Heart left ventricle (tissue), 16 donors: Measurements from ENCODE around the gene ABLIM1. TPM values are rescaled to one million over a fixed set of nuclear protein-coding genes. Genes with fewer than 3 reads are reported as not detected.
A peak's percentile ranks its signal among the peaks of the same experiment; 100 is the strongest.

ENCODE experiments used
- ATAC-seq, 4 donors: fragments of 200-7000 bp; cut with Tn5 transposase; one replicate each; pipeline ENCODE4 v1.9.1; 2020 to 2022; ENCODE audit warnings: moderate library complexity in 4 of 4, mild to moderate bottlenecking in 3 of 4, moderate number of reproducible peaks in 1 of 4
- DNase-seq, 5 donors: peaks; one replicate each; pipeline ENCODE4 v3.0.0-alpha.2; 2020
- H3K27ac ChIP-seq, 12 donors: fragments of 200-600 bp; sonication (generic) in 4 of 12; one replicate each; pipeline versions ENCODE4 v1.5.0 to v1.8.0; 2016 to 2022; ENCODE audit warnings: mild to moderate bottlenecking in 2 of 12
- H3K27me3 ChIP-seq, 9 donors: fragments of 200-600 bp; sonication (generic) in 2 of 9; one replicate each; pipeline versions ENCODE4 v1.5.1 to v1.8.0; 2016 to 2022; ENCODE audit warnings: mild to moderate bottlenecking in 3 of 9
- H3K36me3 ChIP-seq, 9 donors: fragments of 200-600 bp; sonication (generic) in 2 of 9; one replicate each; pipeline versions ENCODE4 v1.5.0 to v1.8.0; 2018 to 2022; ENCODE audit warnings: mild to moderate bottlenecking in 2 of 9
- H3K4me1 ChIP-seq, 12 donors: fragments of 200-600 bp; sonication (generic) in 4 of 12; one replicate each; pipeline versions ENCODE4 v1.5.0 to v1.8.0; 2016 to 2022; ENCODE audit warnings: mild to moderate bottlenecking in 3 of 12
- H3K4me3 ChIP-seq, 12 donors: fragments of 200-600 bp; sonication (generic) in 4 of 12; one replicate each; pipeline versions ENCODE4 v1.5.0 to v1.8.0; 2017 to 2022; ENCODE audit warnings: mild to moderate bottlenecking in 9 of 12, moderate library complexity in 4 of 12
- H3K9me3 ChIP-seq, 12 donors: fragments of 200-600 bp; sonication (generic) in 4 of 12; one replicate each; pipeline versions ENCODE4 v1.5.0 to v1.8.0; 2016 to 2022; ENCODE audit warnings: mild to moderate bottlenecking in 1 of 12
- CTCF ChIP-seq, 12 donors: fragments of 200-600 bp; sonication (generic) in 4 of 12; IDR thresholded peaks; one replicate each; pipeline versions ENCODE4 v1.5.0 to v1.8.0; 2018 to 2022; ENCODE audit warnings: antibody characterized with exemption in 12 of 12, mild to moderate bottlenecking in 5 of 12
- POLR2A ChIP-seq, 2 donors: fragments of 450-650 bp; IDR thresholded peaks; one replicate each; pipeline ENCODE4 v1.6.1; 2017; ENCODE audit warnings: antibody characterized with exemption in 2 of 2, mild to moderate bottlenecking in 2 of 2, moderate library complexity in 2 of 2
- WGBS, 4 donors: extraction: QIAGEN DNeasy Blood & Tissue Kit in 2 of 4; methylation state at CpG; one replicate each; pipeline versions ENCODE4 v1.1.5 to v1.1.7; 2013 to 2018; 5-methylcytosine and 5-hydroxymethylcytosine counted together
- intact Hi-C, 10 donors: fragments of 100-400 bp; cut with DNase I; formaldehyde crosslinking; loops; one replicate each; pipeline versions ENCODE4 v1.11.1 to v1.14.2; 2022
- polyA plus RNA-seq, 2 donors: library from polyadenylated mRNA; stranded (reverse); fragments of 200-250 nt; gene quantifications; one replicate each; pipeline ENCODE4 v1.2.3, GENCODE V29; 2013
- total RNA-seq, 9 donors: library from RNA; depleted of rRNA in 2 of 9; stranded (reverse); fragments of >200 nt in 2 of 9; fragmentation: NEBNext Ultra II Directional in 3 of 9; extraction: Animal tissue kit (Norgen Biotek cat#: 25700) in 3 of 9; gene quantifications; one replicate each; pipeline versions ENCODE4 v1.1.0 to v1.2.4, GENCODE V29; 2016 to 2023
- donor health status: ischemic (EF 13 %, LVEDD 7.1; RV severe dilation, severe dysfunction).
- donor health status: healthy with polysubstance abuse.
- donor health status: DM: no; HTN: yes; CAD: no.
- donor health status: DM: no; HTN: no; CAD: no.
- donor health status: ischemic (EF 25% LVEDD 6.9; RV normal size, moderate dysfunction).
- donor health status: ischemic (EF 25% LVEDD 5.7; RV mildly dilated, moderate dysfunction).
- donor health status: healthy.
- donor health status: DM: yes; HTN: yes; CAD: no.
- donor health status: ischemic (EF 35%, LVEDD 5.7; RV mildly dilated, moderate dysfunction).
- donor health status: nonischemic (EF 11% LVEDD 7.7; RV severe dilation, severe dysfunction).
- donor health status: DM: yes; HTN: yes; CAD: no.
- donor health status: PGD.
- donor health status: ischemic (EF 29% LVEDD 5.4; RV normal size, mild dysfunction).
- donor health status: nonischemic (EF 23%, LVEDD 6.1; RV moderate dilation, normal function).

ABLIM1 gene
- total and polyA plus RNA-seq, 11 donors = 242 to 713 (median 561) TPM

GRCh38 chr10:114694062-114694461 lies 36.0 kb upstream of the ABLIM1 start:
- no peak for TF ChIP-seq CTCF (IDR thresholded peaks at IDR 0.05)
- no peak for TF ChIP-seq POLR2A (IDR thresholded peaks at IDR 0.05)
- intact Hi-C loops = loop anchor here in 3 of 10 donors (5.0 to 10.0 kb wide), 3 partner anchors 139 to 219 kb away; no protein-coding TSS in a partner anchor
- no peaks in the 10 kb centered on the region for H3K36me3 ChIP-seq
- H3K9me3 ChIP-seq = no peaks in the 10 kb centered on the region
- peak overlapping the region in 10 of 12 donors; percentile 12 to 71 (median 39) for H3K27ac ChIP-seq
- 38 to 46% (median 41%) methylated on average over 3 of the region's 3 CpGs for WGBS, 4 donors
- ATAC-seq = no peak
- H3K4me1 ChIP-seq = peaks cover 4 to 68% (median 47%) of the 10 kb centered on the region in 12 donors
- H3K4me3 ChIP-seq = no peak overlapping the region
- no peak for DNase-seq
- H3K27me3 ChIP-seq = no peaks in the 10 kb centered on the region

GRCh38 chr10:114691442-114691941 lies 33.4 kb upstream of the ABLIM1 start:
- TF ChIP-seq POLR2A (IDR thresholded peaks at IDR 0.05) (no peak), CTCF (IDR thresholded peaks at IDR 0.05) (no peak)
- intact Hi-C loops = loop anchor here in 3 of 10 donors (5.0 to 10.0 kb wide), 3 partner anchors 137 to 217 kb away; no protein-coding TSS in a partner anchor
- no peak overlapping the region for H3K4me3 ChIP-seq
- H3K4me1 ChIP-seq = peaks cover 13 to 64% (median 42%) of the 10 kb centered on the region in 12 donors
- 40 to 44% (median 41%) methylated on average over 1 of the region's 1 CpG for WGBS, 4 donors
- no peak for DNase-seq
- no peaks in the 10 kb centered on the region for H3K27me3 ChIP-seq
- no peaks in the 10 kb centered on the region for H3K9me3 ChIP-seq
- H3K36me3 ChIP-seq = no peaks in the 10 kb centered on the region
- ATAC-seq = no peak
- peak overlapping the region in 5 of 12 donors; percentile 5 to 28 (median 9) for H3K27ac ChIP-seq

DNA sequence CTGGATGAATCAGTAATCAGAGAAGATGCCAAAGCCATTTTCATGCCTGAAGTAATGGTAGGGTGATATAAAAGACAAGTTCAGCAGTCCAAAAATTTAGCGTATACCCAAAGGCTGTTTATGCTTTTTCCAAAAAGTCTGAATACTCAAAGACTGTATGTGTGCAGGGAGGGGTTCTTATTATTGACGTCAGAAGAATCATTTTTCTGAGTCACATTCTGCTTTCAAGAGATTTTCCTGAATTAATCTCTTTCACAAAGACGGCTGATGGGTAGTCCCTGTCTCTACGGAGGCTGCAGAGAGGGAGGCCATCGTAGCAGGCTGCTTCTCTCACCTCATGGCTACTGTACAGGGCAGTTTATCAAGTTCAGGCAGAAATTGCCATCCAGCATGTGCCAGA lies 30.7 kb upstream of the ABLIM1 start:
- DNase-seq = no peak
- peaks cover 15 to 61% (median 40%) of the 10 kb centered on the region in 12 donors for H3K4me1 ChIP-seq
- ATAC-seq = no peak
- no peaks in the 10 kb centered on the region for H3K36me3 ChIP-seq
- no peaks in the 10 kb centered on the region for H3K9me3 ChIP-seq
- peak overlapping the region in 2 of 12 donors; percentile 28 to 86 for H3K27ac ChIP-seq
- intact Hi-C loops = loop anchor here in 5 of 10 donors (5.0 to 10.0 kb wide), 3 partner anchors 36 to 134 kb away; no protein-coding TSS in a partner anchor
- 82 to 96% (median 83%) methylated on average over 5 of the region's 5 CpGs for WGBS, 4 donors
- H3K27me3 ChIP-seq = no peaks in the 10 kb centered on the region
- H3K4me3 ChIP-seq = no peak overlapping the region
- TF ChIP-seq POLR2A (IDR thresholded peaks at IDR 0.05) = no peak

GRCh38 chr10:114687459-114687858 lies 29.4 kb upstream of the ABLIM1 start:
- no peak for DNase-seq
- intact Hi-C loops = loop anchor here in 5 of 10 donors (5.0 to 10.0 kb wide), 3 partner anchors 35 to 133 kb away; no protein-coding TSS in a partner anchor
- Histone ChIP-seq H3K36me3 (no peaks in the 10 kb centered on the region), H3K9me3 (no peaks in the 10 kb centered on the region), H3K4me1 (peaks cover 14 to 67% (median 42%) of the 10 kb centered on the region in 12 donors), H3K4me3 (no peak overlapping the region), H3K27me3 (no peaks in the 10 kb centered on the region), H3K27ac (peak overlapping the region in 10 of 12 donors; percentile 25 to 94 (median 86))
- no peak for ATAC-seq
- TF ChIP-seq CTCF (IDR thresholded peaks at IDR 0.05) = no peak
- no peak for TF ChIP-seq POLR2A (IDR thresholded peaks at IDR 0.05)
- 49 to 57% (median 52%) methylated on average over 3 of the region's 3 CpGs for WGBS, 4 donors
